Measurements from ENCODE around the gene ARL6IP6. TPM values are rescaled to one million over a fixed set of nuclear protein-coding genes. Genes with fewer than 3 reads are reported as not detected.

Gene ARL6IP6
- total and polyA plus RNA-seq, 2 experiments from 2014 or later: 49.1 to 65.4 TPM

DNA sequence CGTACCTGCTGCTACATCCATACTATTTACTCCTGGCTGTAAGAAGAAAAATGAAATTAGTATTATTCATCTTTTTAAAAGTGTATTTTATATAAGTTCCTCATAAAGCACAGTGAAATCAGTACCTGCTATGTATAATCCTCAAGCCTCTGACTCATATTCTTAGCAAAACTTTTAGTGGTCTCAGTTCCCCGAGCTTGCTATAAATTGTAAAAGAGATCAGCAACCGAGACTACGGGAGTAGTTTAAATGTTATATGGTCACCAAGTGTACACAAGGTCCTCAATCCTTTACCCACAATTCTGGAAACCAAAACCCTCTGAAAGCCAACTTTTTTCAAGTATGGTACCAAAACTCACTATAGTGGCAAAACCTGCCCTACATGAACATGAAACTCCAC is 25.4 kb upstream of the ARL6IP6 start (continued):
- TF ChIP-seq EZH2phosphoT487 (IDR thresholded peaks at IDR 0.05; ENCODE audit: unreplicated experiment) (no peak), EZH2 (IDR thresholded peaks at IDR 0.05; ENCODE audit: low read depth, unreplicated experiment) (no peak), STAT1 (IDR thresholded peaks at IDR 0.05; ENCODE audit: unreplicated experiment) (no peak), CREB1 (CRISPR knock-in tag; IDR thresholded peaks at IDR 0.05; ENCODE audit: low read depth) (no peak), ZNF331 (CRISPR knock-in tag; IDR thresholded peaks at IDR 0.05; ENCODE audit: low read depth) (no peak), NANOG (IDR thresholded peaks at IDR 0.05; ENCODE audit: borderline replicate concordance) (no peak)
- TF ChIP-seq, protein P1, sequence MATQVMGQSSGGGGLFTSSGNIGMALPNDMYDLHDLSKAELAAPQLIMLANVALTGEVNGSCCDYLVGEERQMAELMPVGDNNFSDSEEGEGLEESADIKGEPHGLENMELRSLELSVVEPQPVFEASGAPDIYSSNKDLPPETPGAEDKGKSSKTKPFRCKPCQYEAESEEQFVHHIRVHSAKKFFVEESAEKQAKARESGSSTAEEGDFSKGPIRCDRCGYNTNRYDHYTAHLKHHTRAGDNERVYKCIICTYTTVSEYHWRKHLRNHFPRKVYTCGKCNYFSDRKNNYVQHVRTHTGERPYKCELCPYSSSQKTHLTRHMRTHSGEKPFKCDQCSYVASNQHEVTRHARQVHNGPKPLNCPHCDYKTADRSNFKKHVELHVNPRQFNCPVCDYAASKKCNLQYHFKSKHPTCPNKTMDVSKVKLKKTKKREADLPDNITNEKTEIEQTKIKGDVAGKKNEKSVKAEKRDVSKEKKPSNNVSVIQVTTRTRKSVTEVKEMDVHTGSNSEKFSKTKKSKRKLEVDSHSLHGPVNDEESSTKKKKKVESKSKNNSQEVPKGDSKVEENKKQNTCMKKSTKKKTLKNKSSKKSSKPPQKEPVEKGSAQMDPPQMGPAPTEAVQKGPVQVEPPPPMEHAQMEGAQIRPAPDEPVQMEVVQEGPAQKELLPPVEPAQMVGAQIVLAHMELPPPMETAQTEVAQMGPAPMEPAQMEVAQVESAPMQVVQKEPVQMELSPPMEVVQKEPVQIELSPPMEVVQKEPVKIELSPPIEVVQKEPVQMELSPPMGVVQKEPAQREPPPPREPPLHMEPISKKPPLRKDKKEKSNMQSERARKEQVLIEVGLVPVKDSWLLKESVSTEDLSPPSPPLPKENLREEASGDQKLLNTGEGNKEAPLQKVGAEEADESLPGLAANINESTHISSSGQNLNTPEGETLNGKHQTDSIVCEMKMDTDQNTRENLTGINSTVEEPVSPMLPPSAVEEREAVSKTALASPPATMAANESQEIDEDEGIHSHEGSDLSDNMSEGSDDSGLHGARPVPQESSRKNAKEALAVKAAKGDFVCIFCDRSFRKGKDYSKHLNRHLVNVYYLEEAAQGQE (IDR thresholded peaks at IDR 0.05; ENCODE audit: unreplicated experiment): no peak
- TF ChIP-seq, protein P2, sequence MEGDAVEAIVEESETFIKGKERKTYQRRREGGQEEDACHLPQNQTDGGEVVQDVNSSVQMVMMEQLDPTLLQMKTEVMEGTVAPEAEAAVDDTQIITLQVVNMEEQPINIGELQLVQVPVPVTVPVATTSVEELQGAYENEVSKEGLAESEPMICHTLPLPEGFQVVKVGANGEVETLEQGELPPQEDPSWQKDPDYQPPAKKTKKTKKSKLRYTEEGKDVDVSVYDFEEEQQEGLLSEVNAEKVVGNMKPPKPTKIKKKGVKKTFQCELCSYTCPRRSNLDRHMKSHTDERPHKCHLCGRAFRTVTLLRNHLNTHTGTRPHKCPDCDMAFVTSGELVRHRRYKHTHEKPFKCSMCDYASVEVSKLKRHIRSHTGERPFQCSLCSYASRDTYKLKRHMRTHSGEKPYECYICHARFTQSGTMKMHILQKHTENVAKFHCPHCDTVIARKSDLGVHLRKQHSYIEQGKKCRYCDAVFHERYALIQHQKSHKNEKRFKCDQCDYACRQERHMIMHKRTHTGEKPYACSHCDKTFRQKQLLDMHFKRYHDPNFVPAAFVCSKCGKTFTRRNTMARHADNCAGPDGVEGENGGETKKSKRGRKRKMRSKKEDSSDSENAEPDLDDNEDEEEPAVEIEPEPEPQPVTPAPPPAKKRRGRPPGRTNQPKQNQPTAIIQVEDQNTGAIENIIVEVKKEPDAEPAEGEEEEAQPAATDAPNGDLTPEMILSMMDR (conservative IDR thresholded peaks at IDR 0.05; ENCODE audit: low read depth in 2 of 2): no peak
- TF ChIP-seq, protein P3, sequence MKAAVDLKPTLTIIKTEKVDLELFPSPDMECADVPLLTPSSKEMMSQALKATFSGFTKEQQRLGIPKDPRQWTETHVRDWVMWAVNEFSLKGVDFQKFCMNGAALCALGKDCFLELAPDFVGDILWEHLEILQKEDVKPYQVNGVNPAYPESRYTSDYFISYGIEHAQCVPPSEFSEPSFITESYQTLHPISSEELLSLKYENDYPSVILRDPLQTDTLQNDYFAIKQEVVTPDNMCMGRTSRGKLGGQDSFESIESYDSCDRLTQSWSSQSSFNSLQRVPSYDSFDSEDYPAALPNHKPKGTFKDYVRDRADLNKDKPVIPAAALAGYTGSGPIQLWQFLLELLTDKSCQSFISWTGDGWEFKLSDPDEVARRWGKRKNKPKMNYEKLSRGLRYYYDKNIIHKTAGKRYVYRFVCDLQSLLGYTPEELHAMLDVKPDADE (IDR thresholded peaks at IDR 0.05): no peak

DNA sequence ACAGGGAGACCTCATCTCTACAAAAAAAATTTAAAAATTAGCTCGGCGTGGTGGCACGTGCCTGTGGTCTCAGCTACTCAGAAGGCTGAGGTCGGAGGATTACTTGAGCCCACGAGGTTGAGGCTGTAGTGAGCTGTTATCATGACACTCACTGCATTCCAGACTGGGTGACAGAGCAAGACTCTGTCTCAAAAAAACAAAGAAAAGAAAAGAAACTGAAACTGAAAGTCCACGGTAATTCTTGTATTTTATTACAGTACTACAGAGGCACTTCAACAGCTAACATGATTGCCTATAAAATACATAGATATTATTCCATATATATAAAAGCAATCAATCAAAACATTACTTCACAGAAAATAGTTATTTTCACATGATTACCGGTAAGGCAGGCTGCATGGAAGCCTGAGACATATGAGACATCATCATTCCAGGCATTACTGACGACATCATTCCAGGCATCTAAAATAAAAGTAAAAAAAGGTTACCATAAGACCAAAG is 24.2 kb upstream of the ARL6IP6 start:
- no peak overlapping the region for H2AFZ ChIP-seq
- peaks cover 78% of the 10 kb centered on the region for H3K79me2 ChIP-seq (replicated peaks; ENCODE audit: insufficient read depth)
- peaks cover 17% of the 10 kb centered on the region for H4K20me1 ChIP-seq (replicated peaks; ENCODE audit: insufficient read depth)
- no peak overlapping the region for H3K4me2 ChIP-seq
- Mint-ChIP-seq H3K9me3 (no peaks in the 10 kb centered on the region), H3K4me1 (0 out of 3 replicates have a peak, but pooled peaks cover 2% of the 10 kb centered on the region), H3K27ac (no peak overlapping the region), H3K4me3 (no peak overlapping the region), H3K27me3 (ENCODE audit: insufficient read depth, low read depth, poor library complexity) (no peaks in the 10 kb centered on the region), H3K36me3 (ENCODE audit: low read depth) (peaks cover 21% of the 10 kb centered on the region; the same call in 2 of the 3 replicates)
- H3K27me3 ChIP-seq (ENCODE audit: insufficient read depth): no peaks in the 10 kb centered on the region
- peaks cover 17% of the 10 kb centered on the region for H3K36me3 ChIP-seq (ENCODE audit: insufficient read depth)
- no peaks in the 10 kb centered on the region for H3K4me1 ChIP-seq (ENCODE audit: insufficient read depth)
- no peak for DNase-seq (ENCODE audit: low spot score)
- H3K9me2 ChIP-seq (ENCODE audit: insufficient read depth): no peaks in the 10 kb centered on the region
- no peaks in the 10 kb centered on the region for H3F3A ChIP-seq (replicated peaks; ENCODE audit: low read depth)
- no peak overlapping the region for H3K27ac ChIP-seq (ENCODE audit: low read depth)
- ATAC-seq: no peak
- no peak overlapping the region for H3K4me3 ChIP-seq
- TF ChIP-seq NANOG (IDR thresholded peaks at IDR 0.05; ENCODE audit: borderline replicate concordance) (no peak), CREB1 (CRISPR knock-in tag; IDR thresholded peaks at IDR 0.05; ENCODE audit: low read depth) (no peak), POLR2AphosphoS5 (IDR thresholded peaks at IDR 0.05; ENCODE audit: low read depth) (no peak), EZH2 (IDR thresholded peaks at IDR 0.05; ENCODE audit: low read depth, unreplicated experiment) (no peak), STAT1 (IDR thresholded peaks at IDR 0.05; ENCODE audit: unreplicated experiment) (no peak)
- TF ChIP-seq, protein P3 (IDR thresholded peaks at IDR 0.05): no peak
- TF ChIP-seq, protein P2 (conservative IDR thresholded peaks at IDR 0.05; ENCODE audit: low read depth in 2 of 2): no peak
- TF ChIP-seq, protein P1 (IDR thresholded peaks at IDR 0.05; ENCODE audit: unreplicated experiment): no peak
